HG03097 (cell line): ENCODE results near the gene ADAMTS18.

Experiments used
- ATAC-seq: cut with Tn5 transposase; IDR thresholded peaks from one replicate; pipeline ENCODE4 v1.9.1; 2021; ENCODE audit not compliant: unreplicated experiment, low FRiP score

Gene ADAMTS18

DNA sequence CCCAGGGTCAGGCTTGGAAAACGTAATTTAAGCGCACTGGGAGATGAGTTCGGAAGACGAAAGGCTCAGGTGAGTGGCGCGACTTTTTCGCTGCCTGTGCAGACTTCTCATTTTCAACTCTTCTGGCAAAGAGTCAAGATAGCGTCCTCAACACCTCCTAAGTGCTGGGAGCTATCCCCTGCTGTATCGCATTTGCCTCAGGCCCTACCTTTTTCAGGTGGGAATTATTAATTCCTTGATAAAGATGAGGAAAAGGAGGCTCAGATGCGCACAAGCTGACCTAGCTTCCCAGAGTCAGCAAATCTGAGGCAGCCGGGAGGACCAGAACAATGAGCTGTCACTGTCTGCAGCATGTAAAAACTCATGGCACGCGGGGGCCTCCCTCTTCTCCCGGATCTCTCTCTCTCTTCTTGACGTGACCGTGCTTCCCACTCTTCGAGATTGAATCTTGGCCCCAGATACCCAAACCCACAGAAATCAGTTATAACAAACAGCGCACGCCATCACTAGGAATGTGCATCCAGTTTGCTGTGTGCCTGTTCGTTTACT is 512 bp upstream of the ADAMTS18 start:
- no peak for ATAC-seq

GRCh38 chr16:77434022-77434529 is 758 bp downstream of the ADAMTS18 start:
- ATAC-seq = no peak

GRCh38 chr16:77433146-77433545 is 1.7 kb downstream of the ADAMTS18 start:
- no peak for ATAC-seq

GRCh38 chr16:77432264-77432663 is 2.6 kb downstream of the ADAMTS18 start:
- no peak for ATAC-seq

DNA sequence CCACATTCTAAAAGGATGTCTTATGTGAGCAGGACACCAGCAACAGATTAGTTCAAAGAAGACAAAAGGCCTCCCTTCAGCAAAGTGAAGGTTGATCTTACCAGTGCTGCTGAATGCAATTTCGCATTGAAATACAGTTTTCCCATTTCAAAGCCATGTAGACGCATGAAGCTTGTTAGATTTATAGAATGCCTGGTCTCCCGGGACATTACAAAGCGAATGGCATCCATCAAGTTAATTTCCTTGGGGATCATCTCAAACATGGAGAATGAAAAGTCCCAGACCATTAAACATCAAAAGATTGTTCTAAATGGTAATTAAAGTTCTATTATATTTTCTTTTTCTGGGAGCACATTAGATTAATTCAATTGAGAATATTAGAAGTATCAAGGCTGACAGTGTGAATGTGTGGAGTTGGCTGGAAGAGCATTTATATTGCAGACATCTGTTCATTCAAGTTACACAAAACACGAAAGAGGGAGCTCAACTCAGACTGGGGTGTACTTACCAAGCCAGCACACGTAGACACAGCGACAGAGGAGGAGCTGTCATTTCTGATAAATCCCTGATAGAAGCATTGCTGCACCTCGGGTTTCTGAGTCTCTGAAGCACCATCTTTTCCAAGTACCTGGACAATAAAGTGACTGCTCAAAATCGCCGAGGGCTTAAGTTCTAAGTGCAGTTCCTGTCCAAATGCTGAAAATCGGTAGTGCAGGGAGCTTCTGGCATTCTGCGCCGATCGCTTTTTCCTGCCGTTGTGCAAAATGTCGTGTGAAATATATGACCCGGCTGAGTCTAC is 3.8 kb downstream of the ADAMTS18 start:
- no peak for ATAC-seq

GRCh38 chr16:77430360-77430759 is 4.5 kb downstream of the ADAMTS18 start:
- no peak for ATAC-seq

DNA sequence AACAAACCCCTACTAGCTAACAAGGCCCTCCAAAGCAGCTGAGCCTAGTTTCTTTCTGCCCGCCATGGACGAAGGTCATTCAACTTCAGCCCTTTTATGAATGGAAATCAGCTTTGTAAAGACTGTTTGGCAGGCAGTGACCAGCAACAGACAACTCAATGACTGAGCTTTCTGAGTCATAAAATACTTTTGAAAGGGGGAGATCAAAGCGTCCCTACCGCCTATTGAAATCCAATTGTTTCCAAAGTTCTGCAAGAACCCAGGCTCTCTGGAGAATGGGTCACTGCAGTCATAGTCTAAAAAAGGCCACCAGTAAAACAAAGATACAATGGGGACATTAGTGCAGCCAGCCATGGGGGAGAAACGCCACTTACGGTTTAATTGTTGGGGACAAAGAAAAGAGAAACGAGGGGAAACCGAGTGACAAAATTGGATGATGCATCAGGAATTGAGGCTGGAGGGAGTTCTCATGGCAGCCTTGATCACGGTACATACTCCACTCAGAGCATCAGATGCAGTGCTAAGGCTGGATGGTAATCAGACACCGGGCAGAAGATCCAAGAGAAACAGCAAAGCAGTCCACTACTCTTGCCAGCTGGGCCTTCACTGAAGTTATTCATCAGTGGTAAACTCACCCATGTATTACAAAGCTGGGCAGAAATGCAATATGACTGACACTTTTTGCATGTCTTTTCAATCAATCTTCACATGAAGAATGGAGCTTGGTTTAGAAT is 9.8 kb downstream of the ADAMTS18 start:
- no peak for ATAC-seq

DNA sequence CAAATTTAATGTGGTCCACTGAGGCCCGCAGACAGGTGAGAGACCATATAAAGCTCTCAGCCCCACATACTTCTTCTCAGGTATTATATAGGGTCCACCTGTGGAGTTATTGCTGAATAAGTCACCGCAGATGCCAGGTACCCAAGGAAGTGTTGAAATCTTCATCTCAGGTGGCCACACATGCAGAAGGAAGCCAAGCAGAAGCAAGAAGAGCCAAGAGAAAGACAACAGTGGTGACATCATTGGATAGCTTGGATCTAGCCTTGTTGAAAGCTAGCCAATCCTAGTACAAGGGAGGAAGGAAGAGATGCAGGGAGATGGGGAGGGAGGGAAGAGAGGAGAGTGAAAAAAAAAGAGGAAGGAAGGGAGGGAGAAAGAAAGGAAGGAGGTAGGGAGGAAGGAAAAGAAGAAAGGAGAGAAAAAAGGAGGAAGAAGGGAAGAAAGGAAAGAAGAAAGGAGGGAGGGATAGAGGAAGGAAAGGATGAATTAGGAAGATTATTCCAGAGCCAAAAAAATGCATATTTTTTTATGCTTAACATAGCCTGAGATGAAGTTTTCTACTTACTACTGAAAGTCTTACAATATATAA is 12.5 kb downstream of the ADAMTS18 start:
- ATAC-seq = no peak

DNA sequence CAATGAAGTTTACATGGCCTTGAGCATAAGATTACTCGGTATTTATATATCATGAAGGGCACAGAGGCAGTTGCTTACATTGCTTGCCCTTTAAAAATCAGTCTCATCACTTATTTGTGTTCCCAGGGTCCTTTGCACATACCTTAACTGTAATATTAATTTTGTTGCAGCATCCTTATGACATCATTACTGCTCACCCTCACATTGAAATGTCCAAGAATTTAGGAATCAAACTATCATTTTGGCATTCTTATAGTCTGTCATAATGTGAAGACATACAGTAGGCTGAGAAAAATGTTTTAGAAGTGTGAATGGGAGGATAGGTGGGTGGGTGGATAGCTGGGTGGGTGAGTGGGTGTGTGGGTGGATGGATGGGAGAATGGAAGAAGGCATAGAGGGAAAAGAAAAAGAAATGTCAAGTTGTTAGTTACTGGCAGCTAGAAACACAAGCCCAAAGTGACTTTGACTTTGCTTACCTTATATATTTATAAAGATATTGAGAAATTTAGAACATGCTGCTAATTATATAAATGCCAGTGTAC is 17.8 kb downstream of the ADAMTS18 start:
- no peak for ATAC-seq

DNA sequence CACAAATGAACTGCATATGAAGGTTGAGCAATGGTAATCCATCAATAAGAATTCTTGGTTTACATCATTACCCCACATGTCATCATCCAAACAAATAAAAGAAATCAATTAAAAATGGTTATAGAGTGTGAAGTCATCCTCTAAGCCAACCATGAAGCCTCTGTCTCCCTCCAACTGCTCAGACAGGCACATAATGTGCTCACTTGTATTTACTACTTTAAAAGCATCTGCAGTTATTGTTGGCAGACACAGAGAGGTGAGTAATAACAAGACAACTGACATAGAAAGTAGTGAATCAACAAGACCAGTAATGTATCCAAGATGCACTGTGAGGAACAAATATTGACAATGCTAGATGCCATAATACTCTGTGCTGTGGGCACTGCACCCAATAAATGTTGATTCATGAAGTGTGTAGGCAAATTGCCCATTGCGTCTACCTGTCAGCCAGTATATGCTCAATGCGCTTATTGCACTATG is 20.0 kb downstream of the ADAMTS18 start:
- no peak for ATAC-seq

DNA sequence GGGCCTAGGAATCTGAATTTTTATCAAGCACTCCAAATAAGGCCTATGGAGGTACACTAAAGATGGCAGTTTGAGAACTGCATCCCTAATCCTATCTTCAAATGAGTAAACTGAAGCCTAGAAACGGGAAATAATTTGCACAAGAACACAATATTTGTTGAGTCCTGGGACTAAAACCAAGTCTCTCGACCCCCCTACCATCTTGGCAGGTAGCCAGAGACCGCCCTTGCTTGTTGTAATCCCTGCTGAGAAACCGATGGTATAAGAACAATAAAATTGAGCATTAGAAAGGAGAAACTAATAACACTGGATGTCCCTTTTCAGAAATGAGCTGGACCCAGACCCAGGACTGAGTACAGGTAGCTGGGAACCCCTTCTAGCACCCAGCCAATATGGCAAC is 24.4 kb downstream of the ADAMTS18 start:
- ATAC-seq = no peak

GRCh38 chr16:77409311-77409710 is 25.5 kb downstream of the ADAMTS18 start:
- no peak for ATAC-seq

DNA sequence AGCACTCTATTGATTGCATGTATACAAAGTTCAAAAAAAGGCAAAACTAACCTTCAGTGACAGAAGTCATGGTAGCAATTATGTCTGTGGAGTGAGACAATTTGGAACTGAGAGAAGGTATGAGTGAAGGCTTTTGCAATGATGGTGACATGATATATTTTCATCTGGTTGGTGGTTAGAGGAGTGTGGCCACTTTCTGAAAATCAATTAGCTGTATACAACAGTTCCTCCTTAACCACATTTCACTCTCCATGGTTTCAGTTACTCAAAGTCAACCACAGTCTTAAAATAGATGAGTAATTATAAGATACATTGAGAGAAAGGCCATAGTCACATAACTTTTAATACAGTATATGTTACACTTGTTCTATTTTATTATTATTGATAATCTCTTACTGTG is 26.2 kb downstream of the ADAMTS18 start:
- no peak for ATAC-seq

DNA sequence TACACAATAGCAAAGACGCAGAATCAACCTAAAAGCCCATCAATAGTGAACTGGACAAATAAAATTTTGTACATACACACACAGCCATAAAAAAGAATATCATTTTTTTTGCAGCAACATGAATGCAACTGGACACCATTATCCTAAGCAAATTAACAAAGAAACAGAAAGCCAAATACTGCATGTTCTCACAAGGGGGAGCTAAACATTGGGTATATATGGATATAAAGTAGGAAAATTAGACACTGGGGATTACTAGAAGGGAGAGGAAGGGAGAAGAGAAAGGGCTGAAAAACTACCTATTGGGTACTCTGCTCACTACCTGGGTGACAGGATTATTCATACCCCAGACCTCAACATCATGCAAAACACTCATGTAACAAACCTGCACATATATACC is 28.2 kb downstream of the ADAMTS18 start:
- no peak for ATAC-seq

- ATAC-seq = no peak
Observed at GRCh38 chr16:77404775-77405174, 30.1 kb downstream of the ADAMTS18 start.

DNA sequence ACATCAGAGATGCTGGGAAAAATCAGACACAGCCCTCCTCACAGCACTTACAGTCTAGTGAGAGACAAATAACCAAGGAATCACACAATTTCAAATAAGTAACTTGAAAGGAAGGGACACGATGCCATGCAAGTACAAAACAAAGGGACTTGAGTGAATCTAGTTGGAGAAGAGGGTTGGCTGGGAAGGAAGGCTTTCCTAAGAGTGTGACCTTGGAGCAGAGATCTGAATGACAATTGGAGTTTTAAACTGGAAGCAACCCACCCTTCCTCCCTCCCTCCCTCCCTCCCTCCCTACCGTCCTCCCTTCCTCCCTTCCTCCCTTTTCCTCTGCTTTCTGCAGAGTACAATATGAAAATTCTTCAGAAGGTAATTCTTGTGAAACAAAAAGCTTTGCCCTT is 31.1 kb downstream of the ADAMTS18 start:
- no peak for ATAC-seq

DNA sequence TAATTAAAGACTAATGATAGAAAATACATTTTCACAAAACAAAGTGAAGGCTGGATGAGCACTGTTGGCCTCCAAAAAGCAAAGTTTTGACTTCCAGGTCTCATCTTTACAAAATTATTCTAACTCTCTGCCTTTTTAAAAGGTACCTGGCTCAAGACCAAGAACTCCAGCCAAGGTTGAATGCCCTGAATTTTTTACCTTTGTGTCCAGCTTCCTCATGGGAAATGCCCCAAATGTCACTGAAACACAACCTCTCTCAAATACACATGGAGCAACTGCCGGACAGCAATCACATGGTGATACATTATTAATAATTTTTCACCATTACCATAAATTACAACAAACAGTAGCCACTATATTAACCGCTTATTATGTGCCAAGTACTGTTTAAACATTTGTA is 32.2 kb downstream of the ADAMTS18 start:
- no peak for ATAC-seq

GRCh38 chr16:77402118-77402517 is 32.7 kb downstream of the ADAMTS18 start:
- no peak for ATAC-seq

- no peak for ATAC-seq
Observed at GRCh38 chr16:77399546-77399945, 35.3 kb downstream of the ADAMTS18 start.

DNA sequence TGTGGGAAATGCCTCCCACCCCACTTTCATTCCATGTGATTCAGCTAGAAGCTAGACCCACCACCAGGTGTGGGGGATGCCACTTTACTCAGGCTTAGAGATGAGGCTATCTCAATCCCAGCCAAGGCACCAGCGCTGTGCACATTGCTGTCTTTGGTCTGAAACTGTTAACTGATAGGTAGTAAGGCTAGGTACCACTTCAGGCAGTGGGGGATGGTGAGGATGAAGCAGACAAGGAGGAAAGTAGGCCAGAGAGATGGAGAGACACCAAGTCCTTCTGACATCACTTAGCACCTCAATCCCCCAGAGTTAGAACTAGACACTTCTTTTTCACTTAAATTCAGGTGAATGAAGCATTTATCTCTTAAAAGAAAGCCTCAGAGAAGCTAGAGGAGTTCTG is 35.8 kb downstream of the ADAMTS18 start:
- no peak for ATAC-seq

DNA sequence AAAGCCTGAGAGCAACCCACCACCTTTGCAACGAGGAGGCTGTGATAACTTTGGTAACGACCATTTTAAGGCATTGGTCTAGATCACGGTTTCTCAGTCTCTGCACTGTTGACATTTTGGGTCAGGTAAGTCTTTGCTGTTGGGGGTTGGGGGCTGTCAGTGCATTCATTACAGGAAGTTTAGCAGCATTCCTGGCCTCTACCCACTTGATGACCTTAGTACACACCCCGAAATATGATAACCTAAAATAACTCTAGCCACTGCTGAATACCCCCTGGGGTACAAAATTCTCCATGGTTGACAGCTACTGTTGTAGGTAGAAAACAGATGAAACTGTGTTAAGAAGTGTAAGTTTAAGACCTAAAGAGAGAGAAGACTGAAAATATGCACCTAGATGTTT is 36.3 kb downstream of the ADAMTS18 start:
- no peak for ATAC-seq
